Liver (tissue), 9 donors: ENCODE measurements around the gene MRTFB. TPM values are rescaled to one million over a fixed set of nuclear protein-coding genes. Genes with fewer than 3 reads are reported as not detected.

Experiments used
- DNase-seq: peaks from one replicate; pipeline ENCODE4 v3.0.0-alpha.2; 2017; ENCODE audit warnings: low spot score
- H3K27ac ChIP-seq, 2 donors: one replicate each; pipeline ENCODE4 v1.7.0; 2013; ENCODE audit warnings: inconsistent platforms in 2 of 2, low read length in 2 of 2, control low read depth in 1 of 2, low read depth in 1 of 2, mild to moderate bottlenecking in 1 of 2
- H3K27me3 ChIP-seq, 4 donors: one replicate each; pipeline versions ENCODE4 v1.6.1 to v1.7.0; 2013; ENCODE audit warnings: low read length in 3 of 4, inconsistent platforms in 1 of 4, mild to moderate bottlenecking in 1 of 4, moderate library complexity in 1 of 4; ENCODE audit not compliant: control insufficient read depth in 4 of 4, insufficient read depth in 4 of 4
- H3K36me3 ChIP-seq, 4 donors: one replicate each; pipeline versions ENCODE4 v1.6.1 to v1.7.0; 2013; ENCODE audit warnings: low read length in 3 of 4, mild to moderate bottlenecking in 3 of 4, low read depth in 1 of 4, moderate library complexity in 1 of 4; ENCODE audit not compliant: control insufficient read depth in 4 of 4, insufficient read depth in 3 of 4
- H3K4me1 ChIP-seq, 4 donors: one replicate each; pipeline versions ENCODE4 v1.6.1 to v1.7.0; 2013; ENCODE audit warnings: low read length in 3 of 4, mild to moderate bottlenecking in 3 of 4, moderate library complexity in 1 of 4; ENCODE audit not compliant: control insufficient read depth in 4 of 4, insufficient read depth in 4 of 4
- H3K4me3 ChIP-seq, 3 donors: one replicate each; pipeline versions ENCODE4 v1.6.1 to v1.7.0; 2013; ENCODE audit warnings: low read length in 3 of 3, control low read depth in 1 of 3, low read depth in 1 of 3, mild to moderate bottlenecking in 1 of 3
- H3K9ac ChIP-seq, 2 donors: one replicate each; pipeline ENCODE4 v1.7.0; 2013; ENCODE audit warnings: low read length in 2 of 2, mild to moderate bottlenecking in 2 of 2, moderate library complexity in 2 of 2, control low read depth in 1 of 2, low read depth in 1 of 2
- H3K9me3 ChIP-seq, 4 donors: one replicate each; pipeline versions ENCODE4 v1.6.1 to v1.7.0; 2013; ENCODE audit warnings: low read length in 3 of 4; ENCODE audit not compliant: control insufficient read depth in 4 of 4
- ATF3 ChIP-seq: IDR thresholded peaks from 2 replicates; pipeline ENCODE4 v1.6.1; 2016; ENCODE audit warnings: antibody characterized with exemption
- EGR1 ChIP-seq, 2 donors: IDR thresholded peaks; 2 replicates each; pipeline ENCODE4 v1.6.1; 2016 to 2018; ENCODE audit warnings: antibody characterized with exemption in 2 of 2, low read depth in 2 of 2
- FOXA1 ChIP-seq: IDR thresholded peaks from 2 replicates; pipeline ENCODE4 v1.6.1; 2016; ENCODE audit warnings: antibody characterized with exemption
- FOXA2 ChIP-seq: IDR thresholded peaks from 2 replicates; pipeline ENCODE4 v1.6.1; 2016; ENCODE audit warnings: antibody characterized with exemption
- GABPA ChIP-seq, 2 donors: IDR thresholded peaks in 1 of 2; conservative IDR thresholded peaks in 1 of 2; 2 replicates each; pipeline ENCODE4 v1.6.1; 2016; ENCODE audit warnings: antibody characterized with exemption in 2 of 2, mild to moderate bottlenecking in 1 of 2, moderate library complexity in 1 of 2
- HNF4A ChIP-seq, 2 donors: conservative IDR thresholded peaks; 2 replicates each; pipeline ENCODE4 v1.6.1; 2016; ENCODE audit warnings: antibody characterized with exemption in 2 of 2, mild to moderate bottlenecking in 2 of 2
- HNF4G ChIP-seq: IDR thresholded peaks from 2 replicates; pipeline ENCODE4 v1.6.1; 2016; ENCODE audit warnings: antibody characterized with exemption
- JUND ChIP-seq, 2 donors: IDR thresholded peaks; 2 replicates each; pipeline ENCODE4 v1.6.1; 2016; ENCODE audit warnings: antibody characterized with exemption in 2 of 2
- NR2F2 ChIP-seq: IDR thresholded peaks from 2 replicates; pipeline ENCODE4 v1.6.1; 2016; ENCODE audit warnings: antibody characterized with exemption
- RAD21 ChIP-seq, 2 donors: IDR thresholded peaks; 2 replicates each; pipeline ENCODE4 v1.6.1; 2016; ENCODE audit warnings: antibody characterized with exemption in 2 of 2, mild to moderate bottlenecking in 2 of 2
- RXRA ChIP-seq, 2 donors: IDR thresholded peaks; 2 replicates each; pipeline ENCODE4 v1.6.1; 2017 to 2018; ENCODE audit warnings: antibody characterized with exemption in 2 of 2, mild to moderate bottlenecking in 1 of 2
- SP1 ChIP-seq: IDR thresholded peaks from 2 replicates; pipeline ENCODE4 v1.6.1; 2018; ENCODE audit warnings: antibody characterized with exemption, mild to moderate bottlenecking
- TAF1 ChIP-seq: conservative IDR thresholded peaks from 2 replicates; pipeline ENCODE4 v1.6.1; 2016; ENCODE audit warnings: antibody characterized with exemption, mild to moderate bottlenecking
- YY1 ChIP-seq: IDR thresholded peaks from 2 replicates; pipeline ENCODE4 v1.6.1; 2016; ENCODE audit warnings: antibody characterized with exemption, mild to moderate bottlenecking
- ZBTB33 ChIP-seq: IDR thresholded peaks from 2 replicates; pipeline ENCODE4 v1.6.1; 2016; ENCODE audit warnings: antibody characterized with exemption
- WGBS: extraction: QIAGEN DNeasy Blood & Tissue Kit; methylation state at CpG from one replicate; pipeline ENCODE4 v1.1.7; 2013; 5-methylcytosine and 5-hydroxymethylcytosine counted together
- polyA plus RNA-seq, 2 donors: library from polyadenylated mRNA; stranded (reverse) in 1 of 2; unstranded in 1 of 2; fragments of 200-250 nt in 1 of 2; fragments of >200 nt in 1 of 2; fragmentation: Nextera tagmentation in 1 of 2; extraction: Ambion mirVana in 1 of 2; gene quantifications; one replicate each; pipeline versions ENCODE4 v1.2.1 to v1.2.3, GENCODE V29; 2013 to 2015
- total RNA-seq, 2 donors: library from RNA; depleted of rRNA; stranded (reverse); fragments of >200 nt; gene quantifications; one replicate each; pipeline ENCODE4 v1.2.3, GENCODE V29; 2014
- TF ChIP-seq, protein P1 (sequence below): IDR thresholded peaks from 2 replicates; pipeline ENCODE4 v1.6.1; 2016; ENCODE audit warnings: antibody characterized with exemption, mild to moderate bottlenecking
- TF ChIP-seq, protein P2 (sequence below): fragments of 150-350 bp; IDR thresholded peaks from 2 replicates; pipeline ENCODE4 v1.5.1; 2017; ENCODE audit warnings: improper control_type of control experiment, low read depth, low read length; ENCODE audit not compliant: missing input control
- TF ChIP-seq, protein P3 (sequence below): IDR thresholded peaks from 2 replicates; pipeline ENCODE4 v1.6.1; 2016; ENCODE audit warnings: antibody characterized with exemption
- donor health status: healthy.
- donor health status: healthy.
- donor health status: healthy.
- donor health status: healthy.
- donor health status: healthy.

The MRTFB gene
- total and polyA plus RNA-seq, 4 donors = 4.1 to 14.2 (median 5.8) TPM

GRCh38 chr16:14309906-14310305, 238.8 kb downstream of the MRTFB start (continued):
- TF ChIP-seq ZBTB33 (no peak), RAD21 (IDR thresholded peaks at IDR 0.05) (no peak), GABPA (IDR thresholded peaks at IDR 0.05 in 1 of 2, conservative IDR thresholded peaks at IDR 0.05 in 1 of 2) (no peak), NR2F2 (no peak), TAF1 (no peak)

DNA sequence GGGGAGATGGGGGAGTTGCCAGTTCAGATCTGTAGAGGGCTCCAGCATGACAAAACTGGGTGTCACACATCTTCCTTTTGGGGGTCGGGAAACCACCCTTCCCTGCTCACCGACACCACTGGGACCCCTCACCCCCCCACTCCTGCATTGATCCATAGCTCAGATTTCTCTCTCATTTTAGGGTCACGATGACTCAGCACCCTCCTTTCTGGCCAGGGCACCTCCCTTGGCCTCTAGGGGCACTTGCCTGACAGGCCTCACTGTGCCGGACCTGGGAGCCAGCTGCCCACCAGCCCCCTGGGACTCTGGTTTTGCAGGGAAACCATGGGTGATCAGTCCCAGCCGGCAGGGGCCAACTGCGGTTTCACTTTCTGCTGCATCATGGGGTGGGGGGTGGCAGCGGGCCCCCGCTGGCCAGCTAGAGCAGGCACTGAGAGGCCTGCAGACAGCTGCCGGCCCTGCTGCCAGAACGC, 239.4 kb downstream of the MRTFB start:
- WGBS = 70% methylated on average over 10 of the region's 10 CpGs
- Histone ChIP-seq H3K9me3 (no peaks in the 10 kb centered on the region), H3K36me3 (peaks cover 0 to 2% (median 0%) of the 10 kb centered on the region in 4 donors), H3K27ac (no peak overlapping the region), H3K9ac (no peak overlapping the region), H3K27me3 (no peaks in the 10 kb centered on the region), H3K4me1 (peaks cover 8 to 37% (median 22%) of the 10 kb centered on the region in 4 donors), H3K4me3 (no peak overlapping the region)
- no peak for DNase-seq
- TF ChIP-seq, protein P1, sequence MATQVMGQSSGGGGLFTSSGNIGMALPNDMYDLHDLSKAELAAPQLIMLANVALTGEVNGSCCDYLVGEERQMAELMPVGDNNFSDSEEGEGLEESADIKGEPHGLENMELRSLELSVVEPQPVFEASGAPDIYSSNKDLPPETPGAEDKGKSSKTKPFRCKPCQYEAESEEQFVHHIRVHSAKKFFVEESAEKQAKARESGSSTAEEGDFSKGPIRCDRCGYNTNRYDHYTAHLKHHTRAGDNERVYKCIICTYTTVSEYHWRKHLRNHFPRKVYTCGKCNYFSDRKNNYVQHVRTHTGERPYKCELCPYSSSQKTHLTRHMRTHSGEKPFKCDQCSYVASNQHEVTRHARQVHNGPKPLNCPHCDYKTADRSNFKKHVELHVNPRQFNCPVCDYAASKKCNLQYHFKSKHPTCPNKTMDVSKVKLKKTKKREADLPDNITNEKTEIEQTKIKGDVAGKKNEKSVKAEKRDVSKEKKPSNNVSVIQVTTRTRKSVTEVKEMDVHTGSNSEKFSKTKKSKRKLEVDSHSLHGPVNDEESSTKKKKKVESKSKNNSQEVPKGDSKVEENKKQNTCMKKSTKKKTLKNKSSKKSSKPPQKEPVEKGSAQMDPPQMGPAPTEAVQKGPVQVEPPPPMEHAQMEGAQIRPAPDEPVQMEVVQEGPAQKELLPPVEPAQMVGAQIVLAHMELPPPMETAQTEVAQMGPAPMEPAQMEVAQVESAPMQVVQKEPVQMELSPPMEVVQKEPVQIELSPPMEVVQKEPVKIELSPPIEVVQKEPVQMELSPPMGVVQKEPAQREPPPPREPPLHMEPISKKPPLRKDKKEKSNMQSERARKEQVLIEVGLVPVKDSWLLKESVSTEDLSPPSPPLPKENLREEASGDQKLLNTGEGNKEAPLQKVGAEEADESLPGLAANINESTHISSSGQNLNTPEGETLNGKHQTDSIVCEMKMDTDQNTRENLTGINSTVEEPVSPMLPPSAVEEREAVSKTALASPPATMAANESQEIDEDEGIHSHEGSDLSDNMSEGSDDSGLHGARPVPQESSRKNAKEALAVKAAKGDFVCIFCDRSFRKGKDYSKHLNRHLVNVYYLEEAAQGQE = no peak
- TF ChIP-seq FOXA1 (no peak), EGR1 (IDR thresholded peaks at IDR 0.05; ENCODE audit: low read depth in 2 of 2) (no peak), ZBTB33 (no peak), GABPA (IDR thresholded peaks at IDR 0.05 in 1 of 2, conservative IDR thresholded peaks at IDR 0.05 in 1 of 2) (no peak), FOXA2 (no peak), NR2F2 (no peak), ATF3 (no peak), TAF1 (no peak), YY1 (no peak), HNF4A (conservative IDR thresholded peaks at IDR 0.05) (no peak), RXRA (IDR thresholded peaks at IDR 0.05) (no peak), HNF4G (no peak), RAD21 (IDR thresholded peaks at IDR 0.05) (no peak), SP1 (no peak), JUND (IDR thresholded peaks at IDR 0.05) (no peak)
- TF ChIP-seq, protein P2, sequence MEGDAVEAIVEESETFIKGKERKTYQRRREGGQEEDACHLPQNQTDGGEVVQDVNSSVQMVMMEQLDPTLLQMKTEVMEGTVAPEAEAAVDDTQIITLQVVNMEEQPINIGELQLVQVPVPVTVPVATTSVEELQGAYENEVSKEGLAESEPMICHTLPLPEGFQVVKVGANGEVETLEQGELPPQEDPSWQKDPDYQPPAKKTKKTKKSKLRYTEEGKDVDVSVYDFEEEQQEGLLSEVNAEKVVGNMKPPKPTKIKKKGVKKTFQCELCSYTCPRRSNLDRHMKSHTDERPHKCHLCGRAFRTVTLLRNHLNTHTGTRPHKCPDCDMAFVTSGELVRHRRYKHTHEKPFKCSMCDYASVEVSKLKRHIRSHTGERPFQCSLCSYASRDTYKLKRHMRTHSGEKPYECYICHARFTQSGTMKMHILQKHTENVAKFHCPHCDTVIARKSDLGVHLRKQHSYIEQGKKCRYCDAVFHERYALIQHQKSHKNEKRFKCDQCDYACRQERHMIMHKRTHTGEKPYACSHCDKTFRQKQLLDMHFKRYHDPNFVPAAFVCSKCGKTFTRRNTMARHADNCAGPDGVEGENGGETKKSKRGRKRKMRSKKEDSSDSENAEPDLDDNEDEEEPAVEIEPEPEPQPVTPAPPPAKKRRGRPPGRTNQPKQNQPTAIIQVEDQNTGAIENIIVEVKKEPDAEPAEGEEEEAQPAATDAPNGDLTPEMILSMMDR = no peak
- TF ChIP-seq, protein P3, sequence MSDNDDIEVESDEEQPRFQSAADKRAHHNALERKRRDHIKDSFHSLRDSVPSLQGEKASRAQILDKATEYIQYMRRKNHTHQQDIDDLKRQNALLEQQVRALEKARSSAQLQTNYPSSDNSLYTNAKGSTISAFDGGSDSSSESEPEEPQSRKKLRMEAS = no peak
